Omental fat pad (tissue), 4 donors: Measurements from ENCODE around the gene ODF2. TPM values are rescaled to one million over a fixed set of nuclear protein-coding genes. Genes with fewer than 3 reads are reported as not detected.

ENCODE experiments used
- ATAC-seq: fragments of 150-250 bp; one replicate; pipeline ENCODE4 v1.9.1; 2016; ENCODE audit warnings: mild to moderate bottlenecking, moderate library complexity; ENCODE audit not compliant: low FRiP score
- DNase-seq: peaks from one replicate; pipeline ENCODE4 v3.0.0-alpha.2; 2019; ENCODE audit warnings: low spot score
- CTCF ChIP-seq, 3 donors: fragments of 450-650 bp; IDR thresholded peaks; one replicate each; pipeline ENCODE4 v1.5.1; 2016 to 2017; ENCODE audit warnings: antibody characterized with exemption in 3 of 3, mild to moderate bottlenecking in 3 of 3, moderate library complexity in 2 of 3
- total RNA-seq, 4 donors: library from RNA; depleted of rRNA; stranded (reverse); fragments of >200 nt; gene quantifications; one replicate each; pipeline ENCODE4 v1.1.0, GENCODE V29; 2016

ODF2 gene
- 10 to 100 TPM; 16.8 to 27.1 (median 20.8) TPM for total RNA-seq

DNA sequence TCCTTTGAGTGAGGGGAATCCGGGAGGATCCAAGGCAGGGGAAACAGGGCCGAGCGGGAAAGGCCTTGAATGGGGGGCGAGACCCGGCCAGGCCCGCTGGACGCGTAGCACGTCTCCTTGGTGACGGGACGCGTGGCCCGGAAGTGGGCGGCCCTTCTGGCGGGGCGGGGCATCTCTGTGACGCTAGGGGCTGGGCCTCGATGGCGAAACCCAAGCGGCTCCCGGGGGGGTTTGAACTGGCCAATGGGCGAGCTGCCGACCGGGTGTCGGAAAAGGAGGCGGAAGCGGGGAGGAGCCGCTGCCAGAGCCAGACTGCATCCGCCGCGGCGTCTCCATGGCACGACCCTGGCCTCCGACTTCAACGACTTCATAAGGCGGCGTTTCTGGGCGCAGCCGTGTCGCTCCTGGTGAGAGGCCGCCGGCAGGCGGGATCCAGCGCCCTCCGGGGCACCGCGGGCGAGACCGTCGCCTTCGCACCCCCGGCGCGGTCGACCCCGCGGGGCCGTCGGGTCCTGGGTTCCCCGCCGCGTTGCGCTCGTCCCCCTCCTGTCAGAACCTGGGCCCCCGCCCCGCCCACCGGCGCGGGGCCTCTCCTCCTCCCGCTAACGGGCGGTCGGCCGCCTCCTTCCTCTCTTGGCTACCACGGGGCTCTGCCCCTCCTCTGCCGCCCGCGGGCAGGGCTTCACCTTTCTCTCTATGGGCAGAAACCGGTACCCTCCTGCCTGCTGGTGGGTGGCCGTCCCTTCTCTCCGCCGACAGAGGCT, at the start of gene ODF2:
TSS of gene ODF2 (plus strand) at position 158 of the 764 bp plus-strand sequence. CDS start at position 244, 86 bp downstream.
- no peak for TF ChIP-seq CTCF (IDR thresholded peaks at IDR 0.05)
- ATAC-seq (peak; percentile 94), DNase-seq (peak; percentile 94)

DNA sequence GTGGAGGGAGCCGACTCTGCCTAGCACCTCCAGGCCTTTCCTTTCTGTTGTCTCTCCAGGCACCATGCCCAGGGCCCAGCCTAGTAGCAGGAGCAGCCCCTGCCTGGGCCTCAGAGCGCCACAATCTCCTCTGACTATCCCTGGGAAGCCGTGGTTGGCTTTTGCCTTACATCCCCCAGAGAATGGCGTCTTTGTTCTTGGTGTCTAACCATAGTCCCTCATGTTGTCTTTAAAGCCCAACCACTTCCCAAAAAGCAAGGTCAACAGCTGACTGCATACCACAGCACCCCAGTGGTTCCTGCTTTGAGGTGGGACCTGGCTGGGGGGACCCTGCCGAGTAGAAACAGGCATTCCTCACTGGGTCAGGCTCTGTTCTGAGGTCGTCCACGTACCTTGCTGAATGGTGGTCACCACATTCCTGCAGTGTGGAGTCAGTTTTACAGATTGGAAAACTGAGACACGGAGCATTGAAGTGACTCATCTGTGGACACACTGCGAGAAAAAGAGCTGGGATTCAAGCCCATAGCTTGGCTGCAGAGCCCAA, 48.9 kb upstream of the ODF2 start:
- no peak for TF ChIP-seq CTCF (IDR thresholded peaks at IDR 0.05)
- no peak for DNase-seq
- ATAC-seq = no peak

DNA sequence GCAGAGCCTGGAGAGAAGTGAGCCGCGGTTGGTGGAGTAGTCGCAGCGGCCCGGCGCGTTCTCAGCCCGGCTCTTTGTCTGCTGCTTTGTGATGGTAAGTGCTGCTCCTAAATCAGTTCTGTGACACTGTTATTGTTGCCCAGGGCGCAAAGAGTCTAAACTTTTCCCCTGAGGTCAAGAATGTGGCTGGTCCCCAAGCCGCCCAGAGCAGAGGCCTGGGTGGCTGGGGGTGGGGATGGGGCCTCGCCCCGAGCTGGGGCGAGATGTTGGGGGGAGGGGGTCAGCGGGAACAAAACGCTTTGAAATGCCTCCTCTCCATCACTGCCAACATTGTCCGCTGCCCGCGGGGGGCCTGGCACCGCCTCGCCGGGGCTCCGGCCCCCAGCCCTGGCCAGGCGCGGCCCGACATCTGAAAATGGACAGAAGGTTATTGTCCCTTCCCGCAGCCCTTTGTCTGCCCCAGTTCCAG, 46.8 kb upstream of the ODF2 start:
- ATAC-seq (no peak), DNase-seq (no peak)
- no peak for TF ChIP-seq CTCF (IDR thresholded peaks at IDR 0.05)

- TF ChIP-seq CTCF (IDR thresholded peaks at IDR 0.05) = no peak
- no peak for DNase-seq
- no peak for ATAC-seq
These were observed 46.4 kb upstream of the ODF2 start for GRCh38 chr9:128409450-128409849.

DNA sequence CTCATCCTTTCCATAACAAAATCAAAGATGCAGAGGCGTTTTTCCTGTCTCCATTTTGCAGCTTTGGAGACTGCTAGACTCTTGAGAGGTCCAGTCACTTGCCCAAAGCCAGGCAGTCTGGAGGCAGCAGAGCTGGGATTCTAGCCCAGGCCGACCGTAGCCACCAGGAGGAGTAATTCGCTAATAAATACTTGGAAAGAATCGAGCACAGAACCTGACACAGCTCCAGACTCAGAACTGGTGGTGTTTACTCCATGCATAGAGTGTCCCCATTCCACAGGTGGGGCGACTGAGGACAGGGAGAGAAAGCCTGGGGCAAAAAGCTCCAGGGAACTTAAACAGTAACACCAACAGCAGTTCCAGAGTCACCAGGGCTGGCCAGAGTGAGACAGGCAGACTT, 45.8 kb upstream of the ODF2 start:
- no peak for TF ChIP-seq CTCF (IDR thresholded peaks at IDR 0.05)
- no peak for ATAC-seq
- no peak for DNase-seq

GRCh38 chr9:128411364-128412119, 44.3 kb upstream of the ODF2 start:
- no peak for TF ChIP-seq CTCF (IDR thresholded peaks at IDR 0.05)
- ATAC-seq (no peak), DNase-seq (no peak)
